ENCODE results near the gene DOK1.

GRCh38 chr2:74548285-74548899 lies 6.1 kb upstream of the DOK1 start:
- TF ChIP-seq CTCF (conservative IDR thresholded peaks at IDR 0.05) (no peak), EZH2 (IDR thresholded peaks at IDR 0.05; ENCODE audit: low read depth) (no peak)

Data from PC-9 (cell line).